GM12874 (cell line): Measurements from ENCODE around the gene KNDC1.

Experiments used
- CTCF ChIP-seq: IDR thresholded peaks from 2 replicates; pipeline ENCODE4 v1.5.1; 2011; ENCODE audit warnings: low read depth, mild to moderate bottlenecking, control low read depth, low read length, moderate library complexity; ENCODE audit not compliant: insufficient read depth

The KNDC1 gene

GRCh38 chr10:133132473-133133291 is 27.3 kb upstream of the KNDC1 start:
- TF ChIP-seq CTCF, result no peak

GRCh38 chr10:133133471-133134231 is 26.4 kb upstream of the KNDC1 start:
- no peak for TF ChIP-seq CTCF

GRCh38 chr10:133134411-133135115 is 25.5 kb upstream of the KNDC1 start:
- no peak for TF ChIP-seq CTCF

- TF ChIP-seq CTCF, result no peak
Observed at GRCh38 chr10:133135116-133135465, 24.9 kb upstream of the KNDC1 start.

GRCh38 chr10:133139551-133140065 is 20.4 kb upstream of the KNDC1 start:
- no peak for TF ChIP-seq CTCF

- TF ChIP-seq CTCF, result no peak
Observed at GRCh38 chr10:133140417-133141143, 19.4 kb upstream of the KNDC1 start.
